ENCODE measurements around the gene ALDH1B1. TPM values are rescaled to one million over a fixed set of nuclear protein-coding genes. Genes with fewer than 3 reads are reported as not detected.

Gene ALDH1B1
- total RNA-seq, 4 donors from 2014 or later, result 1.6 to 23.7 (median 7.7) TPM

- TF ChIP-seq POLR2A (IDR thresholded peaks at IDR 0.05), result no peak
- TF ChIP-seq, protein P1, sequence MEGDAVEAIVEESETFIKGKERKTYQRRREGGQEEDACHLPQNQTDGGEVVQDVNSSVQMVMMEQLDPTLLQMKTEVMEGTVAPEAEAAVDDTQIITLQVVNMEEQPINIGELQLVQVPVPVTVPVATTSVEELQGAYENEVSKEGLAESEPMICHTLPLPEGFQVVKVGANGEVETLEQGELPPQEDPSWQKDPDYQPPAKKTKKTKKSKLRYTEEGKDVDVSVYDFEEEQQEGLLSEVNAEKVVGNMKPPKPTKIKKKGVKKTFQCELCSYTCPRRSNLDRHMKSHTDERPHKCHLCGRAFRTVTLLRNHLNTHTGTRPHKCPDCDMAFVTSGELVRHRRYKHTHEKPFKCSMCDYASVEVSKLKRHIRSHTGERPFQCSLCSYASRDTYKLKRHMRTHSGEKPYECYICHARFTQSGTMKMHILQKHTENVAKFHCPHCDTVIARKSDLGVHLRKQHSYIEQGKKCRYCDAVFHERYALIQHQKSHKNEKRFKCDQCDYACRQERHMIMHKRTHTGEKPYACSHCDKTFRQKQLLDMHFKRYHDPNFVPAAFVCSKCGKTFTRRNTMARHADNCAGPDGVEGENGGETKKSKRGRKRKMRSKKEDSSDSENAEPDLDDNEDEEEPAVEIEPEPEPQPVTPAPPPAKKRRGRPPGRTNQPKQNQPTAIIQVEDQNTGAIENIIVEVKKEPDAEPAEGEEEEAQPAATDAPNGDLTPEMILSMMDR (IDR thresholded peaks at IDR 0.05), result no peak
- WGBS, 2 donors, result 84 to 87% methylated on average over 10 of the region's 10 CpGs
- Histone ChIP-seq H3K27ac (no peak overlapping the region), H3K36me3 (no peaks in the 10 kb centered on the region), H3K4me1 (peaks cover 0 to 11% (median 0%) of the 10 kb centered on the region in 3 donors), H3K27me3 (peaks cover 0 to 6% (median 0%) of the 10 kb centered on the region in 4 donors), H3K9me3 (no peaks in the 10 kb centered on the region), H3K4me3 (no peak overlapping the region)
- intact Hi-C loops (cut with DNase I), result no loop called here
- no peak for DNase-seq
Measured at GRCh38 chr9:38345851-38346755, 46.4 kb upstream of the ALDH1B1 start.

DNA sequence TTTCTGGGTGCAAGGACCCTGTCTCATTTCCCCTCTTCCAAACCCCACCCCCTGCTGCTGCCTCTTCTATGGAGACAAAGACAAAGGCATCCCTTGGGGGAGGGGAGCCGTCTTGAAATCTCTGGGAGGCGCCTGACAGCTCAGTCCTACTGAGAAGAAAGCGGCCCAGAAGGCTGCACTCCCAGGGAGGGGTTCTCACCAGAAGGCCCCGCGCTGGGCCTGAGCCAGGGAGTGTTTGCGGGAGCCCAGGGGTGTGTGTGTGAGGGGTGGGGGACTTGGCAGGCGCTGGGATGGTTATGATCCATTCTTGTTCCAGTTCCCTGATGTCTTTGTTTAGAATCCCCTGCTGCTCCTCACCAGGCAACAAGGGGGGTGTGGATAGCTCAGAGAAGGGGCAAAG is 45.7 kb upstream of the ALDH1B1 start:
- DNase-seq, result no peak
- no peak overlapping the region for H3K4me3 ChIP-seq
- H3K27me3 ChIP-seq, result peaks cover 0 to 6% (median 0%) of the 10 kb centered on the region in 4 donors
- H3K36me3 ChIP-seq, result no peaks in the 10 kb centered on the region
- peaks cover 0 to 11% (median 0%) of the 10 kb centered on the region in 3 donors for H3K4me1 ChIP-seq
- H3K9me3 ChIP-seq, result no peaks in the 10 kb centered on the region
- intact Hi-C loops (cut with DNase I), result no loop called here
- no peak overlapping the region for H3K27ac ChIP-seq
- 40% methylated on average over 1 of the region's 7 CpGs; no CpG with 5 or more reads in 1 of the 2 donors for WGBS, 2 donors
- TF ChIP-seq, protein P1 (IDR thresholded peaks at IDR 0.05), result no peak
- no peak for TF ChIP-seq POLR2A (IDR thresholded peaks at IDR 0.05)

DNA sequence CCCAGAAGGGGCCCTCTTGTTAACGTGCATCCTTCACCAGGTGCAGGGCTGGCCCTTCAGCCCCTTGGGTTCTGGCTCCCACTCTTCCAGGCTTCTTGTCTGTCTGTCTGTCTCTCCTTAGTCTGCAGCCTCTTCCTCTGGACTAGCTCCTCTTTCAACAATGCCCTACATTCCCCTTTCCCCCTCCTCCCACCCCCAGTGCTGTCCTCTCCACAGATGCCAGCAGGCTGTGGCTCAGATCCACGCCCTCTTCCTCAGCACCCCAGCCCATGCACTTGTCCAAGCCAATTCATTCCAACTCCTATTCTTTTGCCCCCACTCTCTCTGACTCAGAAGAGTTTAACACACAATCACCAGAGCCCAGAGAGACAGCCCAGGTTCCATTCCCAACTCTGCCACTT is 45.2 kb upstream of the ALDH1B1 start:
- Histone ChIP-seq H3K4me3 (no peak overlapping the region), H3K27me3 (peaks cover 0 to 6% (median 0%) of the 10 kb centered on the region in 4 donors), H3K4me1 (peaks cover 0 to 11% (median 0%) of the 10 kb centered on the region in 3 donors), H3K9me3 (no peaks in the 10 kb centered on the region), H3K36me3 (no peaks in the 10 kb centered on the region), H3K27ac (no peak overlapping the region)
- no peak for DNase-seq
- no peak for TF ChIP-seq POLR2A (IDR thresholded peaks at IDR 0.05)
- TF ChIP-seq, protein P1 (IDR thresholded peaks at IDR 0.05), result no peak
- intact Hi-C loops (cut with DNase I), result no loop called here
- WGBS, 2 donors, result 32 to 59% methylated on average over 2 of the region's 2 CpGs

DNA sequence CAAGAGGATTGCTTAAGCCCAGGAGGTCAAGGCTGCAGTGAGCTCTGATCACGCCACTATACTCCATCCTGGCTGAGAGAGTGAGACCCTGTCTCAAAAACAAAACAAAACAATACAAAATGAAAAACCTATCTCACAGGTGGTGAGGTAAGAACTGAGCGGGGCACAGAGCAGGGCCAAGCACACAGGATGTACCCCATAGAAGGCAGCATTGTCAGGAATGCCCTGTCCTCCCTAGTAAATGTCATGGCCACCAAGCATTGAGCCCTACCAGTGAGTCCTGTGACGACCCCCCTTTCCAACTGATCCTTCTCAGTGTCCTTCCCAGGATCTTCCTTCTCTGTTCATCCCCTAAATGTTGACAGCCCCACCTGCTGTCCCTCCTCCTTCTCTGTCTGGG is 44.6 kb upstream of the ALDH1B1 start:
- Histone ChIP-seq H3K4me1 (peaks cover 0 to 11% (median 0%) of the 10 kb centered on the region in 3 donors), H3K27ac (no peak overlapping the region), H3K36me3 (no peaks in the 10 kb centered on the region), H3K9me3 (no peaks in the 10 kb centered on the region), H3K27me3 (peaks cover 0 to 6% (median 0%) of the 10 kb centered on the region in 4 donors), H3K4me3 (no peak overlapping the region)
- TF ChIP-seq POLR2A (IDR thresholded peaks at IDR 0.05), result no peak
- TF ChIP-seq, protein P1 (IDR thresholded peaks at IDR 0.05), result no peak
- WGBS, 2 donors, result 83% methylated on average over 3 of the region's 3 CpGs
- intact Hi-C loops (cut with DNase I), result no loop called here
- DNase-seq, result no peak

DNA sequence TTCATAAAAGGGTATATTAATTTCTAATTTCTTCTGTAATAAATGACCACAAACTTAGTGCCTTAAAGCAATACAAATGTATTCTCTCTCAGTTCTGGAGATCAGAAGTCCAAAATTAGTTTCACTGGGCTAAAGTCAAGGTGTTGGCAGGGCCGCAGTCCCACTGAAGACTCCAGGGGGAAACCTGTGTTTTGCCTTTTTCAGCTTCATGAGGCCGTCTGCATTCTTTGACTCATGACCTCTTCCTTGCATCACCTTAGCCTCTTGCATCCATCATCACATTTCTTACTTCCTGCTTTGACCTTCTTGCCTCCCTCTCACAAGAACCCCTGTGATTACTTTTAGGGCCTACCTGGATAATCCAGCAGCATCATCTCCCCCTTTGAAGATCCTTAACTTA is 42.0 kb upstream of the ALDH1B1 start:
- intact Hi-C loops (cut with DNase I), result no loop called here
- Histone ChIP-seq H3K9me3 (no peaks in the 10 kb centered on the region), H3K4me1 (peaks cover 0 to 11% (median 0%) of the 10 kb centered on the region in 3 donors), H3K27ac (no peak overlapping the region), H3K27me3 (peaks cover 0 to 6% (median 0%) of the 10 kb centered on the region in 4 donors), H3K4me3 (no peak overlapping the region), H3K36me3 (no peaks in the 10 kb centered on the region)
- TF ChIP-seq POLR2A (IDR thresholded peaks at IDR 0.05), result no peak
- TF ChIP-seq, protein P1 (IDR thresholded peaks at IDR 0.05), result no peak
- 89 to 92% methylated on average over 2 of the region's 2 CpGs for WGBS, 2 donors
- DNase-seq, result no peak
